Retina (tissue), 1 donor: Measurements from ENCODE around the gene GPC3.
A peak's percentile ranks its signal among the peaks of the same experiment; 100 is the strongest.
"Not testable (repeated sequence)": the region's sequence is repeated elsewhere in the genome, so short reads cannot be mapped to it uniquely, and the experiment has no call there.

Source experiments
- DNase-seq: peaks from one replicate; pipeline ENCODE4 v3.0.0-alpha.2; 2016

GPC3 gene

DNA sequence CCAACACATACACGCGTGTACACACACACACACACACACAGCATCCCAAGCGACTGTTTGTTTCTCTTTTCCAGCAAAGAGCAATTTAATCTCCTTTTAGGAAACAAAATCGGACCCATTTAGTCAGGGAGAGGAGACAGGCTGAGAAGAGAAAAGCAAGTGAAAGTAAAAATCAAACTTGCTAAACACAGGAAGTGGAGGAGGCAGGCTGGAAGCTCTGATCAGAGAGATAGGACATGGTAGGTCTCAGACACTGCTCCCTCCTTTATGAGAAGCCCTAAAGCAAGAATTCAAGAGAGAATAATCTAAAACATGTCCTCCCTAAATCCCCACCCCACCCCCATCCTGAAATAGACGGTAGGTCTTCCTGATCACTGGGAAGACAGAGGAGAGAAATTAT lies 62.3 kb downstream of the GPC3 start:
- DNase-seq = no peak

DNA sequence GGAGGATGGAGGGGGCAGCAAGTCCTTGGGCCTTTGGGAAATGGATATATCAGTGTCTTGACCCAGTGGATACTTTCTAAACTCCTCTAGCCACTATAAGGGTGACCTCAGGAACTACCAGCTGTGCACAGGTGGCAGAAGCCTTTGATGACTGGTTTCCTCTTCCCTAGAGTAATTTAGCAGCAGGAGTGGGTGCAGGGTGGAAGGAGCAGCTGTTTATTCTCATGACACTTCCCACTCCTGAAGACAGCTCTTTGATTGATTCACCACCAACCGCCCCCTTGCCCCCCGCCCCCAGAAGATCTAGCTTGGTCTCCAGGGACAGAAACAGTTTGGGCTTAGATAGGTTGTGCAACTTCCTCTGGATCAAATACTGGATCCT lies 63.0 kb downstream of the GPC3 start:
- no peak for DNase-seq

DNA sequence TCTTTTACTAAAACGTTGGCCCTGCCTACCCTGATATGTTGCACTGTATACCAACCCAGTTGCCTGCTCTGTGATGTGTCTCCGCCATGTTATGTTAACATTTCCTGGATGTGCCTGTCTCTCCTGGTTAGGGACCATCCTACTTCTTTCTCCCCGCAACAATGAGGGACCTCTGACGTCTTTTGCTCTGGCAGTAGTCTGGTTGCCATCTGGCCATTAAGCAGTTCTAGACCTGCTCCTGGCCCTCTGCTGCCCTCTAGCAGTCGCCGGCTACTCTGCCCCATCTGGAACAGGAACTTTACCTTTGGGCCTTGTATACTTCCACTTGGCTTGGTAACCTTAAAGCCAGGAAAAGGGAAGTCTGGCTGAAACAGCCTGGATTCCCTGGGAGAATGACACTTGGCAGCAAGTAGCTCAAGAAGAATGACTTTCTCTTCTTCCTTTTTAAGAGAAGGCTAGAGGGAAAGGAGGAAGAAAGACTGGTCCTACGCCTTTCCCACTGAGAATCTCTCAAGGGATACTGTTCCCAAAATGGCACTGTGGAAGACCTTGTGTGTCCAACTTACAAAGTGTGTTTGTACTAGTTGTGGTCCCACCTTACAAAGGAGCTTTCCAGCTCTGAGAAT lies 63.5 kb downstream of the GPC3 start:
- DNase-seq = peak; percentile 11

DNA sequence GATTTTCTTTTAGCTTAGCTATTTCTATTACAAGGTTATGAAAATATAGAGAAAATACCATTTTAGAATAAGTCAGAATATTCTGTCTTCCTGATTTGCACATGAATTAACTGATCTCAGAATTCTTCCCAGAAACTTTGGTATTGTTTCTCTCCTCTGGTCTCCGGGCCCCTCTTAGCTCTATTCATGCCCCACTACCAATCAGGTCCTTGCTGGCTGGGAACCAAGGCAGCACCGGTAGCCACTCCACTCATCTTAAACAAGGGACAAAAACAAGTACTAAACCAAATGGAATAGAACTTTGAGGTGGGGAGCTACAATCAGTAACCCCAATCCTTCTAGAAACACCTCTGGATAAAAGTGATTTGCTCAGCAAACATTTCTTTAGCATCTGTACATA lies 64.3 kb downstream of the GPC3 start:
- DNase-seq = no peak

DNA sequence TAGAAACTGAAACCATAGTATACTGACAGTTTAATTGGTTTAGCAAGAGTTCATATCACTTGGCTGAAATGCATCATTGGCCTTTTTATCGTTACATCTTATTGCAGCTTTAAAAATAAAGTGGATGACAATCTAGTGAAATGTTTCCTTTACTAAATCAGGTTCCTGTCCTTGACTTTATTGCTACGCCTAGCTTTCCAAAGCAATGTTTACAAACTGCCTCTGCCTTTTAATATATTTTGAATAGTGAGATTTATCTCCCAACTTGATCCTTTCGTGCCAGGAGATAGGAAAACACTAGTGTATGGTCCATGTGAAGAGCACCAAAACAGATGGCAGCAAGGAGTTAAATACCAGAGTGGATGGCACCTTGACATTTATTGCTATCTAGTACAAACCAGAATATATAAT lies 67.0 kb downstream of the GPC3 start:
- DNase-seq = no peak

DNA sequence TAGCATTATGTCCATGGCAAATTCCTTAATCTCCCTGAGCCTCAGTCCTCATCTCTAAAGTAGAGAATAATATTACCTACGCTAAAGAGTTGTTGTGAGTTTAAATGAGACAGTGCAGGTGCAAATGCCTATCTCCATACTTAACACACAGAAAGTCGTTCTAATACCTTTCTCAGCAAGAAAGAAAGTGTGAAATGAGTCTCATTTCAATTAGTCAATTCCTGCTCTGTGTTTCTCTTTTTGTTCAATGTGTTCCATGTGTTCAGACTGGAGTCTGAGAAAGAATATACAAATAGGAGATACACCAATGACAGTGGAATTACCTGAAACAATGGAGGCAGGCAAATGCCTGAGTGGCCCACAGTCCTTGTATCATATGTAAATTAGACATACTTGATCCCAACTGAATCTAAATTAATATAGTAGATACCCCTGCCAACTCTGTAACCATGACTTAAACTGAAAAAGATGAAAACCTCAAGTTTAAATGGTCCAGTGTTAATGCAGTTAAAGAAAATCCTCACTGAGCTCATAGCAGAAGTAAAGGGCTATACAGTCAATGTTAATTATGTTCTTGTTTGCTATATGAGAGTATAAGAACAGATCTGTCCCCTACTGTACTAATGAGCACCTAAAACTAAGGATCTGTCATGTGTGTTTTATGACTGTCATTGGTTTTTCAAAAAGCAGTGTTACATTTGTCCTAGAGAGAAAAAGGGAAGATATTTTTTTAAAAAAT lies 68.2 kb downstream of the GPC3 start:
- DNase-seq = no peak

DNA sequence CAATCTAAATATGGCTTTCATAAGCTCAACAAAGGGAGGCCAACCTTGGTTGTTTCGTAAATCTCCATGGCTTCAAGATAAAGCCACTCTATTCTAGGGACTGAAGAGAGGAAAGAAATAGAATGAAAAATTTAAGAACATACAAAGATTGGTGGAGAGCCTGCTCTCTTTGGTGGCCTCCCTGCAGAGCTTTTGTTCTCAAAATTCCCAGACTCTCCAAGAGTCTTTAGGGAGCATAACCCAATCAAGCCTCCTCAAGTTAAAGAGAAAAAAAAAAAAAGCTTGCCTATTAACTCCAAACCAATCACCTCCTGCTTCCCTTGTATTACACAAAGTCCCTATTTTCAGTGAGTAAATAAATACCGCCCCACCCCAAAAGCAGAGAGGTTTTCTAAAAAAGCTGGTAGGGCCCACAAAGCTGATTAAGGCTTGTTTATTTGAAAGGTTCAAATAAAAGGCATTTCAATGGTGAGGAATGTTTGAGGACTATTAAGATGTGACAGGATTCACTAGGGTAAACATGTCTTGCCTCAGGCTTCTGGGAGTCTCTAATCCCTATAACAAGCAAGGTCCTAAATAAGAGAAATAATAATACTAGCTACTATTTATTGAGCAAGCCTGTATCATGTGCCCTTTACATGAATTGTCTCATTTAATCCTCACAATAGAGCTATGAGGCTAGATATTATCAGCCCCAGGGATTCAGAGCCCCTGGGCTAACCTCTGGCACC lies 71.6 kb downstream of the GPC3 start:
- no peak for DNase-seq

DNA sequence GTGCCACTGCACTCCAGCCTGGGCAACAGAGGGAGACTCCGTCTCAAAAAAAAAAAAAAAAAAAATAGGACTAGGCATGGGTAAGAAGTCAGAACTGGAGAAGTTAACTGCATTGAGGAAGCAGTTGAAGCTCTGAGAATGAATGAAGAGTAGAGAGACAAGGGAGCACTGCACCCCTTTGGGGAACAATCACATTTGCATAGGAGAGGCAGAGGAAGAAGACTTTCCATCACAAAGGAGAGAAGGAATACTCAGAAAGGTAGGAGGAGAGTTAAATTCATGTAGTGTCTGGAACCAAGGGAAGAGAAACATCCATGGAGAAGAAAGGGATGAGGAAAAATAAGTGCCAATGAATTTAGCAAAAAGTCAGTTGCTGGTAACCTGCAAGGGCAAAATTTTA lies 72.4 kb downstream of the GPC3 start:
- DNase-seq = no peak

DNA sequence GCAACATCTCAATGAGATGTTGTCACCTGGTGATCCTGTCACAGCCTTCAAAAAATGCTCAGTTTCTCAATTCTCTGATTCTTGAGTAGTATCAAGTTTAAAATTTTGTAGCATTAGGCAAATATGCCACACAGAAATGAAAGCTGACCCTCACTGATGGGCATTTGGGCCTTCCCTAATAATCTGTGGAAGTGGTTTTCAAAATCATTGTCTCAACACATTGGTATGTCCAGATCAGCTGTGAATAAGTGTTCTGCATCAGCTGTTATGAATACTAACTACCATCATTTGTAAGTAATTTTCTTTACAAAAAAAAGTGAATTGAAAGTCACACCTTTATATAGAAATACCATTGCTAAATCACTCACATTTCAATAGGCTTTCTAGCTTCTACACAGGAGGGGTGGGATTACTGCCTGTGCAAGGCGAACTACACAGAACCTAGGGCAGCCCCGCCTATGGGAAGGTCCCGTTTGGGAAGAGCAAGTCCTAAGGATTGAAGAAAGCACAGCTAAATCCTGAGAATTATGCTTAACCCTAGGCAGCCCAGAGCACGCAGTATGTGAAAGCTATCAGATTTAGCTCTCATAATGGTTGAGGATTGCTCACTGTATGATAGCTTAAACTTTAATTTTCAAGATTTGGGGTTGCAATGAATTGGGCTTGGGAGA lies 73.4 kb downstream of the GPC3 start:
- DNase-seq = no peak

DNA sequence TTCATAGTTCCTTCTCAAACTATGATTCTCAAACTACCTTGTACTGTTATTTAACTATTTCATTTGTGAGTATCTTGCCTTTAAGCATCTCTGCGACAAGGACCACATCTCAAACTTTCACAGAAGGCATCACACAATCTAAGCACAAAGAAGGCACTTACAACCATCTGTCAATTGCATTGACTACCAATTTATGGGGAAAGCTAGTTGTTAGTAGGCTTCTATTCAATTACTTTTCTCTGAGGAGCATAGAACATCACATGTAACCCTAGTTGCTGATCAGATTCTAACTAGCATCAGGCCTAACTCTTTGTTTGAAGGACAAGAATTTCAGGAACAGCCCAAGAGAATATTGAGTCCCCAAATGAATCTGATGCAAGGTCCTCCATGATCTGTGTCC lies 74.9 kb downstream of the GPC3 start:
- no peak for DNase-seq

DNA sequence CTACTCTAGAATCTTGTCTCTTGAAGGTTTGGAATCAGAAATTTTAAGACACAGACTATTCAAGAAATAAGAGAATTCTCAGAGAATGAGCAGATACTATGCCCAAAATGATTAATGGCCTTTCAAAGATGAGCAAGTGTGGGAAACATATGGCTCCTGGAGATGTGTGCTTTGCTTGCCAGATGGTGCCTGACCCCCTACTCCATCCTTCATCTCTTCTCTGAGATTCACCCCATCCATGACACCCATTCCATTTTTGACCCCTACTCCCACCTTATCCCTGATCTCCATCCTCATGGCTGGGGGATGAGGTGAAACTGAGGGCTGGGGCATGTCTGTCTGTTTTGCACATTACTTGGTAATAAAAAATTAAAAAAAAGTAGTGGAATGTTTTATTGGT lies 75.5 kb downstream of the GPC3 start:
- no peak for DNase-seq

DNA sequence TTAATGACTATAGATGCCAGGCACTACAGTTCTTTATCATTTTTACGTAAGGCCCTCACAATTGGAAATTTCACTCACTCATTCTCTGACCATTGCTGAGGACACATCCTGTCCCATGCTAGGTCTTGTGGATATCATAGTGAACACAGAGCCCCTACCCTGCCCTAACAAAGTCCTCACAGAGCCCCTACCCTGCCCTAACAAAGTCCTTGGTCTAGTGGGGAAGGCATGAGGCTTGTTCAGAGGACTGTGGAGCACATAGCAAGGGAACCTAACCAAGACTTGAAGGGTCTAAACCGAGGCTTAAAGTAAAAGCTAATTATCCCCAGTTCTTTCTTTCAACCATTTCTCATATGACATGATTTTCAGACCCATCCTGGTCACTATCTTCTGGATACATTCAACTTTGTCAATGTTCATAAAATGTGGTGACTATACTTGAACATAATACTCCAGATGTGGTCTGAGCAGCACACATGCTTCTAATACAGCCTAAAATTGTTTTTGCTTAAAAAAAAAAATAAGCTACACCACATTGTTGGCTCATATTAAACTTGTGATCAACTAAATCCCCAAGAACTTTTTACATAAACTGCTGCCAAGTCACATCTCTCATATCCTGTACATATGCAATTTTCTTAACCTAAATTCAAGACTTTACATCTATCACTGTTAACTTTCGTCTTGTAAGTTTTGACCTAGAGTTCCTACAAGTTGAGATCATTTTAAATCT lies 77.0 kb downstream of the GPC3 start:
- no peak for DNase-seq

DNA sequence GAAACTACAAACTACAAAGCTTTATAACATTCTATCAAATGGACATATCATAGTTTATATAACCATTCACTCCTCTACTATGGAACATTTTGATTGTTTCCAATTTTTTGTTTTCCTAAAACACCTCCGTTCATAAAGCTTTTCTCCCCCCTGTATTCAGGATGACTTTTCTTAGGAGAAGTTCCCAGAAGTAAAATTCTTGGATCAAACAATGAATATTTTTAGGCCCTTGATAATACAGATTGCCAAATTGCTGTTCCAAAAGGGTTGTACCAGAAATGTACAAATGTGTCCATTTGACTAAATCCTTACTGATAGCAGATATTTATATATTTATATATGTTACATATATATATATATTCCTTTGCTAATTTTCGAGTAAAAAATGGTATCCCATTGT lies 77.8 kb downstream of the GPC3 start:
- DNase-seq = no peak

DNA sequence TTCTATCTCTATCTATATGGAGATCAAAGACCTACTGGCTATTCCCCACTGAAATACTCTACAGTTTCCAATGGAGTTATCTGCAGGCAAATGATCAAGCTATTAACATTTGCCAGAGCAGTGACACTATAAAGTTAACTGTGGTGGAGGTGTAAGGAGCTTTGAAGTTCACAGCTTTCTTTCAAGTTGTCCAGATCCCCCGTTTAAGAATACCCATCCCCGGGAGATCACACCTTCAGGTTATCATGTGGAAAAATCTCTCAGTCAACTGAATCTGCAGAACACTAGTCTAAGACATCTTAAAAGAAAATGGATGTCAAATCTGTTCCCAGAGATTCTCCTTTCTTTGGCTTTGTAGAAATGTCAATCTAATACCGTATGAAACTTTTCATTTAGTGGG lies 80.1 kb downstream of the GPC3 start:
- no peak for DNase-seq

DNA sequence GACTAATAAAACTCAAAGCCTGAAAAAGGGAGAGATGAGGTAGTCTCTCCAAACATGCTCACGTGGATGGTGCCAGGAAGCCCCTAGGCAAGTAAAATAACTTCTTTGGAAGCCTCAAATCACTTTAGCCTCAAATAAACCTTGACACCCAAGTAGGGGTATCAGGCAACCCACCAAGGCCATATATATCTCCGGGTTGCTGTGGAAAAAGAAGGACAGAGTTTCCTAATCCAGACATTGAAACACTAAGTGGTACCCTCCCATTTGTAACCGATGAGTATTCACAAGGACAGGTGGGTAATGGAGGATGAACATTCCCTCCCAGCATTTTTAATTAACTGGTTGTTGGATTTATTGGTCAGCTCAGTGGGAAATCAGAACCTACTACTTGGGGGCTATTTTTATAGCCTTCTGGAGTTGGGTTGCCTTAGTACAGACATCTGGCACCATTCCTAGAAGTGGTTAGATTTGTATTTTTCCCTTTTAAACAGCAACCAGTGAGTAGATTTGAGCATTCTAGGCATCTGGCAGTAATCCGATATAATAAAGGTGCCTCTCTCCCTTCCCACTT lies 87.7 kb downstream of the GPC3 start:
- DNase-seq = no peak

DNA sequence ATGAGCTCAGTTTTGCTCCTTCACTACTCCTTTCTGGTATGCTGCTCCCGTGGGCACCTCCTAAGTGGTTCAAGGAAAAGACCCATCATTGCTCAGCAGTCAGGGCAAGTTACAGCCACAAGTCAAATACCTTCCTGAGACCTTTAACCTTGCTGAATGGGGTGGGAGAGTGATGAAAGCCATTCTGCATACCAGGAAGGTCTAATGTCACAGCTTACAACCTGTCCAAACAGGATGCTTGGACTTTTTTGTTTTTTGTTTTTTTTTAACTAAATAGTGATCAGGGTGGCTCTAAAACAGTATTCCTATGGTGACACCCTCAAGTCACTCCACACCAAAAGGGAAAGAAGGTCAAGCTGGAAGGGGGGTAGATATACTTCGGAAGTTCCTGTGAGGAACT lies 93.1 kb downstream of the GPC3 start:
- no peak for DNase-seq

DNA sequence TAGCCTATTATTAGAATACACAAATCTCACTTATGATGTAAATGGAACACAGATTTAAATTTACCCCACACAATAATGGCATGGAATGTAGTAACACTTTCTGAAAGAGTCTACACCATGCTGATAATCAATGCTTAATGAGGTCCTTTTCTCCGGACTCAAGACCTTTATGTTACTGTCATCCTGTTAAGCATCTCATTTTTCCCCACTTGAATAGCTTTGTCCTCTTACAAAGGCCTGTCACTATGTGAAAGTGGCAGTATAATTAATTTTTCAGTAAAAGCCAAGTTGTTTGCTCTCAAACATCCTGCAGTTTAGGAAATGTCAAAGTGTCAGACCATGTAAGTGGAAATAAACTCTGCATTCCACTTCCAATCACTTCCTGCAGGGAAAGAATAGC lies 96.4 kb downstream of the GPC3 start:
- peak; percentile 18 for DNase-seq

DNA sequence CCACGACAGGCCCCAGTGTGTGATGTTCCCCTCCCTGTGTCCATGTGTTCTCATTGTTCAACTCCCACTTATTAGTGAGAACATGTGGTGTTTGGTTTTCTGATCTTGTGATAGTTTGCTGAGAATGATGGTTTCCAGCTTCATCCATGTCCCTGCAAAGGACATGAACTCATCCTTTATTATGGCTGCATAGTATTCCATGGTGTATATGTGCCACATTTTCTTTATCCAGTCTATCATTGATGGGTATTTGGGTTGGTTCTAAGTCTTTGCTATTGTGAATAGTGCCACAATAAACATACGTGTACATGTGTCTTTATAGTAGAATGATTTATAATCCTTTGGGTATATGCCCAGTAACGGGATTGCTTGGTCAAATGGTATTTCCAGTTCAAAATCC lies 97.3 kb downstream of the GPC3 start:
- not testable (repeated sequence) for DNase-seq

DNA sequence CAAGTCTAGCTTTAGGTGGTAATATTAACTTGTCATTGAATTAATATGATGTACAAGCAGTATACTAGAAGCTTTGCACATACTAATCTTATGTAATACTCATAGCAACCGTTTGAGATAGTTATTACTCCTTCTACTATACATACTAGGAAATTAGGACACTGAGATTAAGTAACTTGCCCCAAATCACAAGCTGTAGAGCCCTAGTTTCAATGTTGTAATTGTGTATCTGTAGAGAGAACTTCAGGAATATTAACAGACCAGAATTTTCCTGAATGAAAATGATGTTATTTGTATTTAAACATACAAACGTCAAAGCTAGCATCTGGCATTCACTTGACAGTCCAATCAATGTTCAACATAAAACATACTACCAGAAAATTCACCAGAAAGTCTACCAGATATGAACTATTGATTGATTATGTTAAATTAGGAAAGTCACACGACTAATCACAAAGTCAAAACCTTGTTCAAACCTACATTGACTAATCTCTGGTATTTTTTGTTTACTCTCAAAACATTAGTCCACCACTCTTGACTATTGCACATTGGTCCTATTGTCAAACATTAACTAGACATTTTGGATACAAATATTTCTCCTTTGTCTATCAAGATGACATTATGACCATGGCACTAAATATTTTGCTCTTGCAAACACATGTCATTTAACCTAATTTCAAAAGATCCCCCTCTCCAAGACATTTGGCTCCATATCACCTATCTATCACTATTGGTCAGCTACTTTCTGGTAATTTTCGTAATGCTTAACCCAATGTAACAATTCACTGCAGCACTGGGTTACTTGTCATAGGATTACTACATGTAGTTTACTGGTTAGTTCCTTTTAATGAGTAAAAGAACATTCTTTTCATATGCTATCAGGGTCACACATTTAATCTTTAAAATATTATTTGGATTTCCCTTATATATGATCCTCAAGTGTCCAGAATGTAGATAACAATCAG lies 100.7 kb downstream of the GPC3 start:
- no peak for DNase-seq

DNA sequence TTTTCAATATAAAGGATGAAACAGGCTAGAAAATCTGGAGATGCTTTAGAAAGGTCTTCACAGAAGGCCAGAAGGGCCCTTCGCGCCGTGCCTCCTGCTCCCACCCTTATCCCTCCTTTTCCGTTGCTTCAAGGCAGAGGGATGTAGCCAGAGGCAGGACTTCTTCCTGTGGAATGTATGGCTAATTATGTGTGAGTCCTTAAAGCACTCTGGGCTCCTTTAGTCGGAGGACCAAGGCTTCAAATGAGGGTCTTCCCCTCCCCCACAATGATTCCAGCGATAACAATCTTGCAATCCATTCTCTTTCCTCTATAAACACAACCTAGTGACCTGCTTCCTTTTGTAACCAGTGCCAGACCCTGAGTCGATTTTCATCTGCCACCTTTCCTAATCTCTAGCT lies 103.5 kb downstream of the GPC3 start:
- DNase-seq = no peak

DNA sequence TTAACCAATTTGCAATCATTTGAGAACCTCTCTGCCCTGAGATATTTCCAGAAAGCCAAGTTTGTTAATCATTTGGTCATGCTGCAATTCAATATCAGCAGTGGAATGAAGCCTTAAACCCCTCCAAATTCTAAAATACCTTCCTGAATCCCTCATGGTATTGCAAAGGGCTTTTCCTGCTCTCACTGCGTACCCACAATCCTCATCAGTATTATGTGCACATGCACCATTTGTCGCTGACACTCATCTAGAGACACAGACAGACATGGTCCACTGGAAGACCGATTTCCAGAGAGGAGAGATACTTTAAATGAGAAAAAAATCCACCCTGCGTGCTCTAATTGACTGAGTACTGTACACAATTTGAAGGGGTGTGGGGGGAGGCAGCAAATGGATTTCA lies 104.4 kb downstream of the GPC3 start:
- DNase-seq = no peak
